ENCODE results near the gene KRI1.
"Not testable (repeated sequence)": the region's sequence is repeated elsewhere in the genome, so short reads cannot be mapped to it uniquely, and the experiment has no call there.

KRI1 gene

DNA sequence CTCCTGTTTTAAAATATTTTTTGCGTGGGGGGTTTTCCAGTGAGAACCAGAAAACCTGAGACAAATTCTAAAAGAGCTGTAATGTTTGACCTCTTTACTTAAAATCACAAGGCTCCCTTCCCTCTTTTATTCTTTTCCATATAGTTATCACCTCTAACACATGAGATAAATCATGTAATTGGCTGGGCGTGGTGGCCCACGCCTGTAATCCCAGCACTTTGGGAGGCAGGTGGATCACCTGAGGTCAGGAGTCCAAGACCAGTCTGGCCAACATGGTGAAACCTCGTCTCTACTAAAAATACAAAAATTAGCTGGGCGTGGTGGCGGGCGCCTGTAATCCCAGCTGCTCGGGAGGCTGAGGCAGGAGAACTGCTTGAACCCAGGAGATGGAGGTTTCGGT is 14.8 kb downstream of the KRI1 start:
- not testable (repeated sequence) for H3K9ac ChIP-seq (ENCODE audit: low read length); H3K14ac ChIP-seq (ENCODE audit: low read length); H3K79me1 ChIP-seq (ENCODE audit: low read length); H3K4ac ChIP-seq (ENCODE audit: low read depth, low read length); H2AFZ ChIP-seq (ENCODE audit: insufficient read depth, low read length, poor library complexity); DNase-seq; H4K12ac ChIP-seq (ENCODE audit: low read depth, low read length); H2AK5ac ChIP-seq (ENCODE audit: low read length); H3K9me3 ChIP-seq (ENCODE audit: insufficient read depth, low read depth, low read length); H3K4me1 ChIP-seq (ENCODE audit: control insufficient read depth in 1 of 2, insufficient read depth in 2 of 2, low read length in 2 of 2); H3K79me2 ChIP-seq (ENCODE audit: control insufficient read depth, insufficient read depth, low read length, poor library complexity); H2BK12ac ChIP-seq (ENCODE audit: low read length); H3K27ac ChIP-seq (ENCODE audit: low read depth, low read length); H3K4me2 ChIP-seq (ENCODE audit: low read length); H3K18ac ChIP-seq (ENCODE audit: low read length); H3K27me3 ChIP-seq (ENCODE audit: insufficient read depth, low read length); H4K8ac ChIP-seq (ENCODE audit: low read depth, low read length); H4K91ac ChIP-seq (ENCODE audit: low read depth, low read length); H2BK5ac ChIP-seq (ENCODE audit: low read depth, low read length, poor library complexity); H3K4me3 ChIP-seq (ENCODE audit: low read depth, low read length); H2BK120ac ChIP-seq (ENCODE audit: insufficient read depth, low read length, poor library complexity); H3K23ac ChIP-seq (ENCODE audit: low read length)
- peaks cover 49 to 63% of the 10 kb centered on the region in 2 experiments for H3K36me3 ChIP-seq (ENCODE audit: control insufficient read depth in 1 of 2, insufficient read depth in 2 of 2, low read length in 2 of 2)
- WGBS (ENCODE audit: extremely low coverage, insufficient coverage, insufficient read length): no CpG with 5 or more reads among the region's 9 CpGs

DNA sequence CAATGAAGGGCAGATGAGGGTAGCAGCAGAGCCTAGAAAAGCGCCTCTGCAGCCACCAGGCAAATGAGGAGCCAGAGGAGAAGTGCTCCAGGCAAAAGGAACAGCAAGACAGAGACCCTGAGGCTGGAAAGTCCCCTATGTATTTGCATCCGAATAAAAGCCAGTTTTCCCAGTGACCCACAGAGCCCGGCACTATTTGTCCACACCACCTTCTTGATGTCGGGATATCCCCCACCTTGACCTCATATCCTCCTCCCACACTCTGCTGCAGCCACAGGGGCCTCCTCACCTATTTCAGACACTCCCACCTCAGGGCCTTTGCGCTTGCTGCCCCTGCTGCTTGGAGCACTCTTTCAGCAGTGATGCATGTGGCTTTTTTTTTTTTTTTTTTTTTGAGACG is 15.5 kb downstream of the KRI1 start:
- no CpG with 5 or more reads among the region's 6 CpGs for WGBS (ENCODE audit: extremely low coverage, insufficient coverage, insufficient read length)

DNA sequence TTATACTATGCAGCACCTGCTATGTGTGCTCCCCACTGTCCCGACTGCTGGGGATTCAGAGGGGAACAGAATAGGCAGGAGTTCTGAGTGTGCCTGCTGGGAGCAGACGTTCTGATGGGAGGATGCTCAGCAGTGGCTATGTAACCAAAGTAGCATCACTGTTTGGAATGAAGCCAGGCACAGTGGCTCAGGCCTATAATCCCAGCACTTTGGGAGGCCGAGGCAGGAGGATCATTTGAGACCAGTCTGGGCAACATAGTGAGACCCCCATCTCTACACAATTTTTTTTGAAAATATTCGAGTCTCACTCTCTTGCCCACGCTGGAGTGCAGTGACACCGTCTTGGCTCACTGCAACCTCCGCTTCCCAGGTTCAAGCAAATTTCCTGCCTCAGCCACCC is 16.1 kb downstream of the KRI1 start:
- Histone ChIP-seq H3K4me1 (ENCODE audit: control insufficient read depth in 1 of 2, insufficient read depth in 2 of 2, low read length in 2 of 2) (peaks cover under 1% of the 10 kb centered on the region in 2 experiments), H3K23ac (ENCODE audit: low read length) (no peak overlapping the region), H4K8ac (ENCODE audit: low read depth, low read length) (no peak overlapping the region), H2AK5ac (ENCODE audit: low read length) (no peak overlapping the region), H3K9me3 (ENCODE audit: insufficient read depth, low read depth, low read length) (peaks cover 3% of the 10 kb centered on the region), H3K9ac (ENCODE audit: low read length) (no peak overlapping the region), H2BK120ac (ENCODE audit: insufficient read depth, low read length, poor library complexity) (no peak overlapping the region), H2AFZ (ENCODE audit: insufficient read depth, low read length, poor library complexity) (no peak overlapping the region), H3K4me2 (ENCODE audit: low read length) (no peak overlapping the region), H3K36me3 (ENCODE audit: control insufficient read depth in 1 of 2, insufficient read depth in 2 of 2, low read length in 2 of 2) (peaks cover 38 to 51% of the 10 kb centered on the region in 2 experiments), H3K27me3 (ENCODE audit: insufficient read depth, low read length) (no peaks in the 10 kb centered on the region), H3K27ac (ENCODE audit: low read depth, low read length) (no peak overlapping the region), H4K91ac (ENCODE audit: low read depth, low read length) (no peak overlapping the region), H2BK5ac (ENCODE audit: low read depth, low read length, poor library complexity) (no peak overlapping the region), H3K18ac (ENCODE audit: low read length) (no peak overlapping the region), H3K79me1 (ENCODE audit: low read length) (no peaks in the 10 kb centered on the region), H2BK12ac (ENCODE audit: low read length) (no peak overlapping the region), H3K79me2 (ENCODE audit: control insufficient read depth, insufficient read depth, low read length, poor library complexity) (no peaks in the 10 kb centered on the region), H3K4me3 (ENCODE audit: low read depth, low read length) (no peak overlapping the region), H4K12ac (ENCODE audit: low read depth, low read length) (no peak overlapping the region), H3K14ac (ENCODE audit: low read length) (no peak overlapping the region), H3K4ac (ENCODE audit: low read depth, low read length) (no peak overlapping the region)
- no peak for DNase-seq
- no CpG with 5 or more reads among the region's 7 CpGs for WGBS (ENCODE audit: extremely low coverage, insufficient coverage, insufficient read length)

More for the DNA sequence above, 15.5 kb downstream of the KRI1 start:
- Histone ChIP-seq H4K8ac (ENCODE audit: low read depth, low read length) (no peak overlapping the region), H4K12ac (ENCODE audit: low read depth, low read length) (no peak overlapping the region), H3K14ac (ENCODE audit: low read length) (no peak overlapping the region), H3K36me3 (ENCODE audit: control insufficient read depth in 1 of 2, insufficient read depth in 2 of 2, low read length in 2 of 2) (peaks cover 44 to 57% of the 10 kb centered on the region in 2 experiments), H3K4me1 (ENCODE audit: control insufficient read depth in 1 of 2, insufficient read depth in 2 of 2, low read length in 2 of 2) (no peaks in the 10 kb centered on the region), H3K79me2 (ENCODE audit: control insufficient read depth, insufficient read depth, low read length, poor library complexity) (no peaks in the 10 kb centered on the region), H2BK5ac (ENCODE audit: low read depth, low read length, poor library complexity) (no peak overlapping the region), H3K27ac (ENCODE audit: low read depth, low read length) (no peak overlapping the region), H3K79me1 (ENCODE audit: low read length) (no peaks in the 10 kb centered on the region), H3K9me3 (ENCODE audit: insufficient read depth, low read depth, low read length) (peaks cover 3% of the 10 kb centered on the region), H2BK12ac (ENCODE audit: low read length) (no peak overlapping the region), H4K91ac (ENCODE audit: low read depth, low read length) (no peak overlapping the region), H2AFZ (ENCODE audit: insufficient read depth, low read length, poor library complexity) (no peak overlapping the region), H2AK5ac (ENCODE audit: low read length) (no peak overlapping the region), H3K4ac (ENCODE audit: low read depth, low read length) (no peak overlapping the region), H3K4me2 (ENCODE audit: low read length) (no peak overlapping the region), H3K4me3 (ENCODE audit: low read depth, low read length) (no peak overlapping the region), H3K23ac (ENCODE audit: low read length) (no peak overlapping the region), H3K18ac (ENCODE audit: low read length) (no peak overlapping the region), H3K27me3 (ENCODE audit: insufficient read depth, low read length) (no peaks in the 10 kb centered on the region), H3K9ac (ENCODE audit: low read length) (no peak overlapping the region), H2BK120ac (ENCODE audit: insufficient read depth, low read length, poor library complexity) (no peak overlapping the region)
- no peak for DNase-seq

DNA sequence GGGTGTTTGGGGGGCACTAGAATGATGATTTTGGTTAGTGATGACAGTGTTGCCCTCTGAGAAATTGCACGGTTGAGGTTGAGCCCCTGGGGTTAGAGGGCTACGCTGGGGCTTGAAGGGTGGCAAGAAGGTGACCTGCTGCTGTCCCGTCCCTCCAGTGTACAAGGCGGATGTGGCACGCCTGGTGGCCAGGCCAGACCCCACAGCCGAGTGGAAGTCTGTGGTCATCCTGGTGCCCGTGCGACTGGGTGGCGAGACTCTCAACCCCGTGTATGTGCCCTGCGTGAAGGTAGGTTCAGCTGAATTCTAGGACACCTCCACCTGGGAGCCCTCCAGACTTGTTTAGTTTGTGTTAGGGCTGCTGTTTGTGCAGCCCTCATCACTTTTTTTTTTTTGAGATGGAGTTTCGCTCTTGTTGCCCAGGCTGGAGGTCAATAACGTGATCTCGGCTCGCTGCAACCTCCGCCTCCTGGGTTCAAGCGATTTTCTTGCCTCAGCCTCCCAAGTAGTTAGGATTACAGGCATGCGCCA is 17.0 kb downstream of the KRI1 start:
- no peak overlapping the region for H3K4me2 ChIP-seq (ENCODE audit: low read length)
- H3K23ac ChIP-seq (ENCODE audit: low read length): no peak overlapping the region
- H2BK120ac ChIP-seq (ENCODE audit: insufficient read depth, low read length, poor library complexity): no peak overlapping the region
- H4K8ac ChIP-seq (ENCODE audit: low read depth, low read length): no peak overlapping the region
- no peak overlapping the region for H2BK5ac ChIP-seq (ENCODE audit: low read depth, low read length, poor library complexity)
- peaks cover 5% of the 10 kb centered on the region for H3K79me2 ChIP-seq (ENCODE audit: control insufficient read depth, insufficient read depth, low read length, poor library complexity)
- H3K18ac ChIP-seq (ENCODE audit: low read length): no peak overlapping the region
- H4K91ac ChIP-seq (ENCODE audit: low read depth, low read length): no peak overlapping the region
- no peak overlapping the region for H2AK5ac ChIP-seq (ENCODE audit: low read length)
- H3K27ac ChIP-seq (ENCODE audit: low read depth, low read length): no peak overlapping the region
- H3K9me3 ChIP-seq (ENCODE audit: insufficient read depth, low read depth, low read length): peaks cover 3% of the 10 kb centered on the region
- no CpG with 5 or more reads among the region's 18 CpGs for WGBS (ENCODE audit: extremely low coverage, insufficient coverage, insufficient read length)
- peaks cover 30 to 42% of the 10 kb centered on the region in 2 experiments for H3K36me3 ChIP-seq (ENCODE audit: control insufficient read depth in 1 of 2, insufficient read depth in 2 of 2, low read length in 2 of 2)
- H3K79me1 ChIP-seq (ENCODE audit: low read length): peaks cover 4% of the 10 kb centered on the region
- peaks cover 4 to 6% of the 10 kb centered on the region in 2 experiments for H3K4me1 ChIP-seq (ENCODE audit: control insufficient read depth in 1 of 2, insufficient read depth in 2 of 2, low read length in 2 of 2)
- H4K12ac ChIP-seq (ENCODE audit: low read depth, low read length): no peak overlapping the region
- no peak overlapping the region for H2BK12ac ChIP-seq (ENCODE audit: low read length)
- H3K4ac ChIP-seq (ENCODE audit: low read depth, low read length): no peak overlapping the region
- no peak overlapping the region for H3K14ac ChIP-seq (ENCODE audit: low read length)
- no peak overlapping the region for H3K9ac ChIP-seq (ENCODE audit: low read length)
- H3K4me3 ChIP-seq (ENCODE audit: low read depth, low read length): no peak overlapping the region
- H2AFZ ChIP-seq (ENCODE audit: insufficient read depth, low read length, poor library complexity): no peak overlapping the region
- no peaks in the 10 kb centered on the region for H3K27me3 ChIP-seq (ENCODE audit: insufficient read depth, low read length)
- no peak for DNase-seq

Measured in trophoblast cell (in vitro differentiated cells and primary cell).